Activated B cell treated with CpG ODN at 0.5 μM for 24 hours (primary cell): ENCODE measurements around the gene TMEM141. TPM values are rescaled to one million over a fixed set of nuclear protein-coding genes. Genes with fewer than 3 reads are reported as not detected.
"Not testable (repeated sequence)": the region's sequence is repeated elsewhere in the genome, so short reads cannot be mapped to it uniquely, and the experiment has no call there.

Source experiments
- ATAC-seq: fragments of 200-7000 bp; cut with Tn5 transposase; one replicate; pipeline ENCODE4 v1.10.0; 2021; ENCODE audit warnings: low read depth, mild to moderate bottlenecking, moderate library complexity
- CTCF ChIA-PET: fragments of 350-600 bp; sonication (Branson Sonifier 250); formaldehyde crosslinking; loops from one replicate; lab custom pipeline; 2021; ENCODE audit warnings: antibody characterized with exemption; lab: Charles Lee
- POLR2A ChIA-PET: fragments of 350-600 bp; sonication (Branson Sonifier 250); formaldehyde crosslinking; loops from one replicate; lab custom pipeline; 2021; ENCODE audit warnings: antibody characterized with exemption; lab: Charles Lee
- DNase-seq: peaks from one replicate; pipeline ENCODE4 v3.0.0; 2022
- H3K27ac Mint-ChIP-seq: one replicate; pipeline ENCODE4 v1.8.0; 2020; ENCODE audit warnings: mixed read lengths
- H3K27me3 Mint-ChIP-seq: one replicate; pipeline ENCODE4 v1.8.0; 2021; ENCODE audit warnings: mixed read lengths
- H3K36me3 Mint-ChIP-seq: one replicate; pipeline ENCODE4 v1.8.0; 2021; ENCODE audit warnings: low read depth, mixed read lengths
- H3K4me1 Mint-ChIP-seq: one replicate; pipeline ENCODE4 v1.8.0; 2021; ENCODE audit warnings: mixed read lengths
- H3K4me3 Mint-ChIP-seq: one replicate; pipeline ENCODE4 v1.8.0; 2020; ENCODE audit warnings: mild to moderate bottlenecking, mixed read lengths
- H3K9me3 Mint-ChIP-seq: one replicate; pipeline ENCODE4 v1.8.0; 2020; ENCODE audit warnings: mixed read lengths
- intact Hi-C: fragments of 100-400 bp; cut with micrococcal nuclease; formaldehyde crosslinking; loops from one replicate; pipeline ENCODE4 v1.15.1; 2024
- total RNA-seq: library from RNA; stranded (reverse); gene quantifications from 2 replicates; pipeline ENCODE4 v1.2.3, GENCODE V29; 2022
- TF ChIP-seq, protein P1 (sequence below): fragments of 200-600 bp; IDR thresholded peaks from one replicate; pipeline ENCODE4 v1.8.0; 2022; ENCODE audit warnings: antibody characterized with exemption, mild to moderate bottlenecking

TMEM141 gene
- total RNA-seq, 1 donor from 2014 or later = 34.9 TPM

DNA sequence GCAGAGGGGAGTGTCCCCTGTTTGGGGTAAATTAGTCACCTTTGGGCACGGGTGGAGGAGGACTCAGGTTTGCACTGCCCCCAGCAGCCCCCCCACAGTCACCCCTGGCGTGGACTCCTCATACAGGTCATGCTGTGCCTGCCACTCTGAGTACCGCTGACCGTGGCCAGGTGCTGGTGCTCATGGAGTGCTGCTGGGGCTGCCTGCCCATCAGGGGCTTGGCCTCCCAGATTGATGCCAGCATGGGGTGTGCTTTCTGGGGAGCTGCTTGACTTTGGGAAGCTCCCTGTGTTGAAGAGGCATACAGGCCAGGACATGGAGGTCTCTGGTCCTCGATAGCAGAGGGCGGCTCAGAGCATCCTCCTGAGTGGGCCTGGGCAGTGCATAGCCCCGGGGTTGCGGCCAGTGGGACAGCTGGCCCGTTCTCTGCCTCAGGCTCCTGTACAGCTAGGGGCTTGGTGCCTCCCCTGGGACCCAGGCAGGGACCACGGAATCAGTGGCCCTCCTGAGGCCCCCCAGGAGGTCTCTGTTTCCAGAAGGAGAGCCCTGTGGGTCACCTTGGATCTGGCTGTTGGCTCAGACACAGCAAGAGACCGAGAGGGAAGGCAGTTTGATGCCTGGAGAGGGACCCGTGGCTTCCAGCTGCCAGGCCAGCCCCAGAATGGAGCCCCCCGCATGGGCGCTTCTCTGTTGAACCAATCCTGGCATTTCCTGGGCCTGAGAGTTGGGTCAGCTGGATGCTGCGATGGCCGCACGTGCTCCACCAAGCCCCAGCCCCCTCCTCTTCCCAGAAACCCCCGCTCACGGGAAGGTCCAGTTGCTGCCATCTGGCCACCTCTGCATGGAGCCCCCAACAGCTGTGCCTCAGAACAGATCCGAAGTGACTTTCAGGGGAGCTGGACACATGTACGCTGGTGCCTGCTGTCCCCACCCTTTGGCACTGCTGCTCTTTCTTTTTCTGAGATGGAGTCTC is 45.1 kb downstream of the TMEM141 start:
- DNase-seq = no peak
- CTCF ChIA-PET = no interaction called here
- POLR2A ChIA-PET = no interaction called here
- intact Hi-C loops = no loop called here
- no peaks in the 10 kb centered on the region for H3K27me3 Mint-ChIP-seq
- no peak for ATAC-seq
- no peak overlapping the region for H3K27ac Mint-ChIP-seq
- TF ChIP-seq, protein P1, sequence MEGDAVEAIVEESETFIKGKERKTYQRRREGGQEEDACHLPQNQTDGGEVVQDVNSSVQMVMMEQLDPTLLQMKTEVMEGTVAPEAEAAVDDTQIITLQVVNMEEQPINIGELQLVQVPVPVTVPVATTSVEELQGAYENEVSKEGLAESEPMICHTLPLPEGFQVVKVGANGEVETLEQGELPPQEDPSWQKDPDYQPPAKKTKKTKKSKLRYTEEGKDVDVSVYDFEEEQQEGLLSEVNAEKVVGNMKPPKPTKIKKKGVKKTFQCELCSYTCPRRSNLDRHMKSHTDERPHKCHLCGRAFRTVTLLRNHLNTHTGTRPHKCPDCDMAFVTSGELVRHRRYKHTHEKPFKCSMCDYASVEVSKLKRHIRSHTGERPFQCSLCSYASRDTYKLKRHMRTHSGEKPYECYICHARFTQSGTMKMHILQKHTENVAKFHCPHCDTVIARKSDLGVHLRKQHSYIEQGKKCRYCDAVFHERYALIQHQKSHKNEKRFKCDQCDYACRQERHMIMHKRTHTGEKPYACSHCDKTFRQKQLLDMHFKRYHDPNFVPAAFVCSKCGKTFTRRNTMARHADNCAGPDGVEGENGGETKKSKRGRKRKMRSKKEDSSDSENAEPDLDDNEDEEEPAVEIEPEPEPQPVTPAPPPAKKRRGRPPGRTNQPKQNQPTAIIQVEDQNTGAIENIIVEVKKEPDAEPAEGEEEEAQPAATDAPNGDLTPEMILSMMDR = no peak
- H3K4me1 Mint-ChIP-seq = peaks cover 4% of the 10 kb centered on the region
- H3K4me3 Mint-ChIP-seq = no peak overlapping the region
- H3K36me3 Mint-ChIP-seq = peaks cover 35% of the 10 kb centered on the region
- H3K9me3 Mint-ChIP-seq = no peaks in the 10 kb centered on the region

DNA sequence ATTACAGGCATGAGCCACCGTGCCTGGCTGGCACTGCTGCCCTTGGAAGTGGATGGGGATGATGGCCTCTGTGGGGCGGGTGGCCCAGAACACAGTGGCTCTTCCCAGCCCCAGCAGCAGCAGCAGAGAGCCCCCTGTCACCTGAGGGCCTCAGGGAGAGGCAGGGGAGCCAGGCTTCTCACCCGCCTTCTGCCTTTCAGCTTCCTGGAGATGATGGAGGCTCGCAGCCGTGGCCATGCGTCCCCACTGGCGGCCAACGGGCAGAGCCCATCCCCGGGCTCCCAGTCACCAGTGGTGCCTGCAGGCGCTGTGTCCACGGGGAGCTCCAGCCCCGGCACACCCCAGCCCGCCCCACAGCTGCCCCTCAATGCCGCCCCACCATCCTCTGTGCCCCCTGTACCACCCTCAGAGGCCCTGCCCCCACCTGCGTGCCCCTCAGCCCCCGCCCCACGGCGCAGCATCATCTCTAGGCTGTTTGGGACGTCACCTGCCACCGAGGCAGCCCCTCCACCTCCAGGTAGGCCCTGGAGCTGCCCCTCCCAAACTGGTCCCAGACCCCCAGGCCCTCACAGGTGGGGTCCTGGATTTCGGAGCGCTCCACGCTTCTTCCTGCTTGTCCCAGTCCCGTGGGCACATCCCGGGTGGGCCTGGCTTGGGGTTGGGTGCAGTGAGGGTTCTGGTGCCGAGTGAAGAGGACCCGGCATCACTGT is 46.2 kb downstream of the TMEM141 start:
- CTCF ChIA-PET = no interaction called here
- no peak overlapping the region for H3K4me3 Mint-ChIP-seq

DNA sequence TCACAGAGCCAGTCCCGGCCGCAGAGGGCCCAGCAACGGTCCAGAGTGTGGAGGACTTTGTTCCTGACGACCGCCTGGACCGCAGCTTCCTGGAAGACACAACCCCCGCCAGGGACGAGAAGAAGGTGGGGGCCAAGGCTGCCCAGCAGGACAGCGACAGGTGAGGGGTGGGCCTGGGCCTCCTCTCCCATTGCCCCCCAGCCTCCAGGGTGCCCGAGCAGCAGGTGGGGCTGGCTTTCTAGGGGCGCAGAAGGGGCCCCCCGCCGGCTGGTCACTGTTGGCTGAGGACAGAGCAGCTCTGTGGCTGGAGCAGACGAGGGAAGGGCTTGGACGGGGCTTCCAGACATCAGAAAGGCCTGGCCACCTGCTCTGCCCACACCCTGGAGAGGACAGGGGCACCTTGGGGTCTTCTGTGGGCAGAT is 46.7 kb downstream of the TMEM141 start:
- H3K27ac Mint-ChIP-seq, H3K4me1 Mint-ChIP-seq, H3K4me3 Mint-ChIP-seq, CTCF ChIA-PET, DNase-seq, POLR2A ChIA-PET, H3K9me3 Mint-ChIP-seq, intact Hi-C loops, ATAC-seq, H3K27me3 Mint-ChIP-seq: not testable (repeated sequence)
- H3K36me3 Mint-ChIP-seq = peaks cover 21% of the 10 kb centered on the region

More for the DNA sequence above, 46.2 kb downstream of the TMEM141 start:
- H3K9me3 Mint-ChIP-seq = no peaks in the 10 kb centered on the region
- POLR2A ChIA-PET = no interaction called here
- TF ChIP-seq, protein P1 = no peak
- DNase-seq (no peak), ATAC-seq (no peak)
- no peak overlapping the region for H3K27ac Mint-ChIP-seq
- H3K36me3 Mint-ChIP-seq = peaks cover 24% of the 10 kb centered on the region
- intact Hi-C loops = no loop called here
- H3K27me3 Mint-ChIP-seq = no peaks in the 10 kb centered on the region
- H3K4me1 Mint-ChIP-seq = peaks cover 6% of the 10 kb centered on the region

DNA sequence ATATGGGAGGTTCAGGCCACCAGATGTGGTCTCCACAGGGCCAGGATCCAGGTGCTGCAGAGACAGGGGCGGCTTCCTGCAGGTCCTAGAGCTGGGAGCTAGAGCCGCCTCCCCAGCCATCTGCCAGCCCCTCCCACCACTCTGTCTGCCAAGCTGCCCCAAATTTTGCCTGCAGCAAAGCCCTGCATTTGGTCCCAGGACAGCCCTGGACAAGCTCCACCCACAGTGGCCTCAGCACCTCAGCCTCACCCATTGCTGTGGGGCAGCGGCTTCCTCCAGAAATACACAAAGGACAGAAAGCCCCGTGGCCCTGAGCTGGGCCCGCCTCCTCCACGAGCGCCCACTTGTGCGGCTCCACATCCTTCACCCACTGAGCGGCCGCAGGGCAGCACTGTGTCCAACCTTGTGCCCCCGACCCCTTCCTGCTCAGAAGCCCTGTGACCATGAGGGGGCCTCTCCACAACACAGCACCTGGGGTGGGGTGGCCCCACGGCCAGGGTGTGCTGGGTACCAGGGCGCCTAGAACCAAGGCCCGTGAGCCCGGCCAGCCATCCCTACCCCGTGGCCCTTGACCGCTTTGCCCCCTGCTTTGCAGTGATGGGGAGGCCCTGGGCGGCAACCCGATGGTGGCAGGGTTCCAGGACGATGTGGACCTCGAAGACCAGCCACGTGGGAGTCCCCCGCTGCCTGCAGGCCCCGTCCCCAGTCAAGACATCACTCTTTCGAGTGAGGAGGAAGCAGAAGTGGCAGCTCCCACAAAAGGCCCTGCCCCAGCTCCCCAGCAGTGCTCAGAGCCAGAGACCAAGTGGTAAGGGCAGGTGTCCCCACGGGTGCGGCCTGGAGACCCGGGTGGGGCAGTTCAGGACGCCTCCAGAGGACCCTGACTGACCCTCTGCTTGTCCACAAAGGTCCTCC is 47.4 kb downstream of the TMEM141 start:
- Mint-ChIP-seq H3K27me3 (no peaks in the 10 kb centered on the region), H3K9me3 (no peaks in the 10 kb centered on the region), H3K4me1 (peaks cover 10% of the 10 kb centered on the region), H3K27ac (no peak overlapping the region), H3K36me3 (peaks cover 21% of the 10 kb centered on the region), H3K4me3 (no peak overlapping the region)
- TF ChIP-seq, protein P1 = no peak
- ATAC-seq = no peak
- DNase-seq = no peak
- CTCF ChIA-PET = no interaction called here
- intact Hi-C loops = no loop called here
- POLR2A ChIA-PET = interaction anchor here (0.5 kb wide), 1 partner anchor 20 kb away, joined by 9 read pairs; no protein-coding TSS in a partner anchor
